ENCODE data around the gene COBL. TPM values are rescaled to one million over a fixed set of nuclear protein-coding genes. Genes with fewer than 3 reads are reported as not detected.

The COBL gene
- total and polyA plus RNA-seq, 10 of the 15 experiments (the other 5 are each of a cell fraction or from before 2014, with no cell fraction given), result 0.21 TPM; not detected in 9

- RAD21 ChIA-PET (ENCODE audit: unreplicated experiment), result no interaction called here
- TF ChIP-seq RFX5 (IDR thresholded peaks at IDR 0.05; ENCODE audit: low read depth, low read length) (no peak), MAX (IDR thresholded peaks at IDR 0.05; ENCODE audit: low read depth, low read length) (no peak), HCFC1 (IDR thresholded peaks at IDR 0.05; ENCODE audit: low read length) (no peak), PKNOX1 (IDR thresholded peaks at IDR 0.05) (no peak), TBL1XR1 (IDR thresholded peaks at IDR 0.05; ENCODE audit: low read depth, low read length) (no peak), IRF4 (IDR thresholded peaks at IDR 0.05; ENCODE audit: low read depth, low read length) (no peak), MEF2A (IDR thresholded peaks at IDR 0.05; ENCODE audit: insufficient read depth, low read depth, low read length) (no peak), NR2C1 (IDR thresholded peaks at IDR 0.05) (no peak), HDAC2 (IDR thresholded peaks at IDR 0.05) (no peak), ZNF384 (IDR thresholded peaks at IDR 0.05; ENCODE audit: borderline replicate concordance, low read depth, low read length) (no peak)
- TF ChIP-seq, protein P1, sequence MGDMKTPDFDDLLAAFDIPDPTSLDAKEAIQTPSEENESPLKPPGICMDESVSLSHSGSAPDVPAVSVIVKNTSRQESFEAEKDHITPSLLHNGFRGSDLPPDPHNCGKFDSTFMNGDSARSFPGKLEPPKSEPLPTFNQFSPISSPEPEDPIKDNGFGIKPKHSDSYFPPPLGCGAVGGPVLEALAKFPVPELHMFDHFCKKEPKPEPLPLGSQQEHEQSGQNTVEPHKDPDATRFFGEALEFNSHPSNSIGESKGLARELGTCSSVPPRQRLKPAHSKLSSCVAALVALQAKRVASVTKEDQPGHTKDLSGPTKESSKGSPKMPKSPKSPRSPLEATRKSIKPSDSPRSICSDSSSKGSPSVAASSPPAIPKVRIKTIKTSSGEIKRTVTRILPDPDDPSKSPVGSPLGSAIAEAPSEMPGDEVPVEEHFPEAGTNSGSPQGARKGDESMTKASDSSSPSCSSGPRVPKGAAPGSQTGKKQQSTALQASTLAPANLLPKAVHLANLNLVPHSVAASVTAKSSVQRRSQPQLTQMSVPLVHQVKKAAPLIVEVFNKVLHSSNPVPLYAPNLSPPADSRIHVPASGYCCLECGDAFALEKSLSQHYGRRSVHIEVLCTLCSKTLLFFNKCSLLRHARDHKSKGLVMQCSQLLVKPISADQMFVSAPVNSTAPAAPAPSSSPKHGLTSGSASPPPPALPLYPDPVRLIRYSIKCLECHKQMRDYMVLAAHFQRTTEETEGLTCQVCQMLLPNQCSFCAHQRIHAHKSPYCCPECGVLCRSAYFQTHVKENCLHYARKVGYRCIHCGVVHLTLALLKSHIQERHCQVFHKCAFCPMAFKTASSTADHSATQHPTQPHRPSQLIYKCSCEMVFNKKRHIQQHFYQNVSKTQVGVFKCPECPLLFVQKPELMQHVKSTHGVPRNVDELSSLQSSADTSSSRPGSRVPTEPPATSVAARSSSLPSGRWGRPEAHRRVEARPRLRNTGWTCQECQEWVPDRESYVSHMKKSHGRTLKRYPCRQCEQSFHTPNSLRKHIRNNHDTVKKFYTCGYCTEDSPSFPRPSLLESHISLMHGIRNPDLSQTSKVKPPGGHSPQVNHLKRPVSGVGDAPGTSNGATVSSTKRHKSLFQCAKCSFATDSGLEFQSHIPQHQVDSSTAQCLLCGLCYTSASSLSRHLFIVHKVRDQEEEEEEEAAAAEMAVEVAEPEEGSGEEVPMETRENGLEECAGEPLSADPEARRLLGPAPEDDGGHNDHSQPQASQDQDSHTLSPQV (IDR thresholded peaks at IDR 0.05), result no peak
- Histone ChIP-seq H4K20me1 (ENCODE audit: control insufficient read depth, insufficient read depth) (no peaks in the 10 kb centered on the region), H3K27me3 (replicated peaks in 1 of 2; ENCODE audit: control insufficient read depth in 2 of 2, insufficient read depth in 2 of 2, low read length in 1 of 2) (0 out of 4 replicates have a peak, but pooled peaks cover 0 to 1% of the 10 kb centered on the region in 2 experiments), H3K79me2 (ENCODE audit: control insufficient read depth, insufficient read depth, low read length) (no peaks in the 10 kb centered on the region), H3K9me3 (replicated peaks; ENCODE audit: control insufficient read depth, insufficient read depth, low read length) (no peaks in the 10 kb centered on the region), H3K36me3 (ENCODE audit: control insufficient read depth in 2 of 2, insufficient read depth in 2 of 2, low read length in 1 of 2) (no peaks in the 10 kb centered on the region), H3K9ac (ENCODE audit: control insufficient read depth, insufficient read depth, low read length) (no peak overlapping the region), H3K4me1 (ENCODE audit: control insufficient read depth, insufficient read depth, low read length) (no peaks in the 10 kb centered on the region), H3K27ac (ENCODE audit: control insufficient read depth, insufficient read depth) (no peak overlapping the region), H3K4me3 (no peak overlapping the region), H2AFZ (ENCODE audit: control insufficient read depth, low read depth, low read length) (no peak overlapping the region), H3K4me2 (ENCODE audit: control insufficient read depth, insufficient read depth) (no peak overlapping the region)
- SMC1A ChIA-PET (ENCODE audit: uncharacterized antibody, unreplicated experiment), result interaction anchor here (0.6 kb wide), 1 partner anchor 63 kb away, joined by 3 read pairs; no protein-coding TSS in a partner anchor
- intact Hi-C loops (cut with micrococcal nuclease; ENCODE audit: unreplicated experiment), result no loop called here
- WGBS (ENCODE audit: insufficient coverage, insufficient replicate concordance, low lambda C conversion rate, missing lambda C conversion rate), result 0% methylated on average over 2 of the region's 2 CpGs
- in situ Hi-C loops (cut with MboI), result no loop called here
- ATAC-seq (no peak), DNase-seq (ENCODE audit: low read depth, low spot score) (no peak), FAIRE-seq (no peak)
- CTCF ChIA-PET, result no interaction called here
- BruUV-seq (replicated peaks), result no TSS peak
- POLR2A ChIA-PET, result no interaction called here
Measured at GRCh38 chr7:51025668-51026067, 290.9 kb downstream of the COBL start.

Measured in GM12878 (cell line).